ENCODE results near the gene MYD88. TPM values are rescaled to one million over a fixed set of nuclear protein-coding genes. Genes with fewer than 3 reads are reported as not detected.
A peak's percentile ranks its signal among the peaks of the same experiment; 100 is the strongest.

The MYD88 gene
- total and polyA plus RNA-seq, 9 of the 15 experiments (the other 6 are each of a cell fraction or from before 2014, with no cell fraction given), result 3.2 to 47.3 (median 27.6) TPM

DNA sequence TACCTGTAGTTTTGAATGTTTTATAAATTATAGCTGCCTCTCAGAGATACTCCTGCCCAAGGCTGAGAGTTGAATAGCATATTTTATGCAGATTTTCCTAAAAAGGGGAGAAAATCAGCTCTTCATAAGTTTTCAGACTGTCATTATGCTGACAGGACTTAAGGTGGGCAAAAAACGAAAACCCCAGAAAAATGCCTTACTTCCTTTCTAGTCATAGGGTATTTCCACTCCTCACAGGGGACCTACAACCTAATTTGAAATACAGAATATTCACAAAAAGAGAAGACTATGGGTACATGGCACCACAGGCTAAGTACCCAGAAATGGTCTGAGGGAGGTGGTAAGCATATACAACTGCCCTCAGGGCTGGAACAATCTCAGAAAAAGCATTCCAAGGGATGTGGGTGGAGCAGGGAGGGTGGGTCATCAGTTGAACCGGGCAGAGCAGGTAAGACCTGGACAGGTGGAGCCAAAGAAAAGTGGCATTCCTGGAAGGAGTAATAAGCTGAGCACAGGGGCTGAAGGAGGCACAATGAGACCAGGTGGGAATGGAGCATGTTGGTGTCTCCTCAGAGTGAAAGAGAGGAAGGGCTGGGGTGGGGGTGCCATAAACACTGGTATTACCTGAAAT, 16.3 kb downstream of the MYD88 start (continued):
- TF ChIP-seq JUND (IDR thresholded peaks at IDR 0.05; ENCODE audit: borderline replicate concordance, low read depth, low read length), result no peak
- TF ChIP-seq JUND (tag; IDR thresholded peaks at IDR 0.05; ENCODE audit: borderline replicate concordance, low read depth, low read length), result no peak

DNA sequence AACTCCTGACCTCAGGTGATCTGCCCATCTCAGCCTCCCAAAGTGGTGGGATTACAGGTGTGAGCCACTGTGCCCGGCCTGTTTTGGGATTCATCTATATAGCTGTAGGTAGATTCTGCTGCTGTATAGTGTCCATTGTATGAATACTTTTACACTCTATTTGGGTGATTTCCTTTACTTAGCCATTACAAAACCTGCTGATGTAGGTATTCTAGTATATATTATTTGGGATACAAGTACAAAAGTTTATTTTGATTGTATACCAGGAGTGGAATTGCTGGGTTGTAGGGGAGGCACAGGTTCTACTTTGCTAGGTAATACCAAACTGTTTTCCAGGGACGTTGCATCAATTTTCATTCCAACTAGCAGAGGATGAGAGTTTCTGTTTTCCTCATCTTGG, 17.4 kb downstream of the MYD88 start:
- no peak overlapping the region for H2AFZ ChIP-seq (ENCODE audit: low read depth, low read length)
- H3K36me3 ChIP-seq (ENCODE audit: control insufficient read depth, insufficient read depth, low read length), result no peaks in the 10 kb centered on the region
- DNase-seq (ENCODE audit: extremely low read depth in 1 of 4, low spot score in 3 of 4) (no peak), FAIRE-seq (no peak), ATAC-seq (no peak)
- in situ Hi-C loops (cut with MboI) (no loop called here), intact Hi-C loops (cut with micrococcal nuclease) (no loop called here)
- no peaks in the 10 kb centered on the region for H3K79me2 ChIP-seq (ENCODE audit: control insufficient read depth, insufficient read depth, low read length)
- TF ChIP-seq ZNF316 (IDR thresholded peaks at IDR 0.05) (peak; percentile 74), C11orf30 (IDR thresholded peaks at IDR 0.05; ENCODE audit: low read depth) (peak; percentile 63), ZNF224 (CRISPR knock-in tag; IDR thresholded peaks at IDR 0.05) (no peak), NEUROD1 (IDR thresholded peaks at IDR 0.05; ENCODE audit: borderline replicate concordance, low read depth, low read length, partially characterized antibody) (no peak), MAFF (IDR thresholded peaks at IDR 0.05; ENCODE audit: low read length) (0 out of 2 replicates have a peak, but pooled peaks have one; percentile 14)
- peaks cover 4 to 15% of the 10 kb centered on the region in 2 experiments; a peak in 4 of 5 replicates for H3K4me1 ChIP-seq (replicated peaks in 1 of 2; ENCODE audit: control insufficient read depth in 2 of 2, insufficient read depth in 2 of 2, low read length in 2 of 2)
- H3K9ac ChIP-seq (ENCODE audit: insufficient read depth in 1 of 2, low read depth in 2 of 2, low read length in 2 of 2), result no peak overlapping the region
- no peak overlapping the region for H3K4me3 ChIP-seq
- H3K9me1 ChIP-seq (ENCODE audit: control insufficient read depth, insufficient read depth, low read length), result no peaks in the 10 kb centered on the region
- ChIA-PET POLR2A (interaction anchor here (0.6 to 4.3 kb wide), 4 partner anchors 8 to 533 kb away, joined by 3 to 29 read pairs (median 4); partner anchors contain the start of gene OXSR1), CTCF (ENCODE audit: low intra/inter-chr PET ratio) (no interaction called here)
- no peaks in the 10 kb centered on the region for H3K9me3 ChIP-seq (replicated peaks; ENCODE audit: control insufficient read depth, insufficient read depth, low read depth, low read length)
- H4K20me1 ChIP-seq (replicated peaks; ENCODE audit: control insufficient read depth, insufficient read depth, low read length), result no peaks in the 10 kb centered on the region
- H3K27ac ChIP-seq (ENCODE audit: extremely low read depth, low read depth, low read length), result no peak overlapping the region
- H3K27me3 ChIP-seq (ENCODE audit: control insufficient read depth in 2 of 2, insufficient read depth in 2 of 2, low read length in 2 of 2), result no peaks in the 10 kb centered on the region
- H3K4me2 ChIP-seq (ENCODE audit: insufficient read depth, low read length), result no peak overlapping the region
- no TSS peak for BruUV-seq (replicated peaks)
- 34% methylated on average over 2 of the region's 2 CpGs for WGBS (ENCODE audit: insufficient coverage, low coverage, missing lambda C conversion rate)
